ENCODE results near the gene CCNDBP1.

The CCNDBP1 gene

DNA sequence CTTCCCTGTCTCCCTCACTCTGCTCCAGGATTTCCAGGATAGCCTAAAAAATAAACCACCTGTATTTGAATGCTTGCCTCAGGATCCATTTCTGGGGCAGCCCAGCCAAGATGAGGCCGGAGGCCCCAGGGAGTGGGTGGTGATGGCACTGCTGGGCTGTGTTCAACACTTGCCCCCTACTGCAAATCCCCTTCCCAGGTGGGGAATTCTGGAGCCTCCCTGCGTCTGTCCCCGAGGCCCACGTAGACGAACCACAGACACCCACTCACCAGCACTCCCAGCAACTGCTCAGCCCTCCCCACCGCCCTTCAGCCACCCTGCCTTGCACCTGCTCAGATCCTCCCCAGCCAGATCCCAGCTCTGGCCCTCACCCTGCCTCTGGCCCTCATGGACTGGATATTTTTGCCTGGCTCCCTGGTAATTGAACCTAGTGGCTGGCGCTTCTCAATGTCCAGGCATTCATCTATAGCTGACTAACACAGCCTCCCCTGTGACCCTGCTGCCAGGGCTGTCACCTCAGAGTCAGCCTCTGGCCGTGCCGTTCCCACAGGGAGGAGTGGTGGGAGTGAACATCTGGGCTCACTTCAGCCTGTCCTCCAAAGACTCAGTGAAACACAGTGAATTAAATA, 52.8 kb downstream of the CCNDBP1 start:
- DNase-seq: no peak
- no peak overlapping the region for H3K4me3 ChIP-seq (ENCODE audit: low read depth, low read length)
- no peak overlapping the region for H3K27ac ChIP-seq
- H3K36me3 ChIP-seq: no peaks in the 10 kb centered on the region
- TF ChIP-seq, protein P1, sequence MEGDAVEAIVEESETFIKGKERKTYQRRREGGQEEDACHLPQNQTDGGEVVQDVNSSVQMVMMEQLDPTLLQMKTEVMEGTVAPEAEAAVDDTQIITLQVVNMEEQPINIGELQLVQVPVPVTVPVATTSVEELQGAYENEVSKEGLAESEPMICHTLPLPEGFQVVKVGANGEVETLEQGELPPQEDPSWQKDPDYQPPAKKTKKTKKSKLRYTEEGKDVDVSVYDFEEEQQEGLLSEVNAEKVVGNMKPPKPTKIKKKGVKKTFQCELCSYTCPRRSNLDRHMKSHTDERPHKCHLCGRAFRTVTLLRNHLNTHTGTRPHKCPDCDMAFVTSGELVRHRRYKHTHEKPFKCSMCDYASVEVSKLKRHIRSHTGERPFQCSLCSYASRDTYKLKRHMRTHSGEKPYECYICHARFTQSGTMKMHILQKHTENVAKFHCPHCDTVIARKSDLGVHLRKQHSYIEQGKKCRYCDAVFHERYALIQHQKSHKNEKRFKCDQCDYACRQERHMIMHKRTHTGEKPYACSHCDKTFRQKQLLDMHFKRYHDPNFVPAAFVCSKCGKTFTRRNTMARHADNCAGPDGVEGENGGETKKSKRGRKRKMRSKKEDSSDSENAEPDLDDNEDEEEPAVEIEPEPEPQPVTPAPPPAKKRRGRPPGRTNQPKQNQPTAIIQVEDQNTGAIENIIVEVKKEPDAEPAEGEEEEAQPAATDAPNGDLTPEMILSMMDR (IDR thresholded peaks at IDR 0.05; ENCODE audit: low read depth, low read length): no peak
- no peaks in the 10 kb centered on the region for H3K27me3 ChIP-seq (ENCODE audit: insufficient read depth, low read depth, severe bottlenecking)
- H3K9me3 ChIP-seq (ENCODE audit: severe bottlenecking): no peaks in the 10 kb centered on the region

GRCh38 chr15:43238671-43239131, 53.5 kb downstream of the CCNDBP1 start:
- Histone ChIP-seq H3K9me3 (ENCODE audit: severe bottlenecking) (no peaks in the 10 kb centered on the region), H3K27me3 (ENCODE audit: insufficient read depth, low read depth, severe bottlenecking) (no peaks in the 10 kb centered on the region), H3K27ac (no peak overlapping the region), H3K36me3 (no peaks in the 10 kb centered on the region), H3K4me3 (ENCODE audit: low read depth, low read length) (no peak overlapping the region)
- no peak for DNase-seq
- TF ChIP-seq, protein P1 (IDR thresholded peaks at IDR 0.05; ENCODE audit: low read depth, low read length): no peak

DNA sequence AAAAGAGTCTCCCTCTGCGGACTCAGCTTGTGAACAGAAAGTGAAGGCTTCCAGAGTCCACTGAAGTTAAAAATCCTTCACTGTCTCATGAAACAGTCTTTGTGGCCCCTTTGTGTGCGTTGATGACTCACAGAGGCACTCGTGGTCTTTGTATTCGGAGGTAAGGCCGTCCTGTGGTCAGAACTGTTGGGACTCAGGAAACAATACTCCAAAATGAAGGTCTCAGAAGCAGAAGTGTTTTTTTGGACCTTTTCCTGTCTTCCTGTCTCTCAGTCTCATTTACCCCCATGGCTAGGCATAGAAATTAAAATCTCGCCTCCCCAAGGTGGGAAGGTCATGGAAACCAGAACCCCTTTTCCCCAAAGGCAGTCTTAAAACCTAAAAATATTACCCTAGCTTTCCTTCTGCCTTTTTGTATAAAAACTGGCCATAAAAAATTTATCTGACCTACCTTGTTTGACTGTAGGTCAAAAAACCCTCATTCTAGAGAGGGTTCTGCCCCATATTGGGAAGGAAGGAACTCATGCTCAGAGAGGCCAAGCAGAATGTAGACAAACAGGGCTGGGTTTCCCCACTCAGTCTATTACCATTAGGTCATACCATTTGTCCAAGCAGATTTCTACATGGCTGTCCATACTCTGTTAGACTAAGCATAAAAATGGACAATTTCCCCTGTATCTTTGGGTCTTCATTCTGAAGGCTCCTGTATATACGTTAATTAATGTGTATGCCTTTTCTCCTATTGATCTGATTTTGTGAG, 54.7 kb downstream of the CCNDBP1 start:
- Histone ChIP-seq H3K9me3 (ENCODE audit: severe bottlenecking) (no peaks in the 10 kb centered on the region), H3K4me3 (ENCODE audit: low read depth, low read length) (no peak overlapping the region), H3K27me3 (ENCODE audit: insufficient read depth, low read depth, severe bottlenecking) (no peaks in the 10 kb centered on the region), H3K27ac (no peak overlapping the region), H3K36me3 (no peaks in the 10 kb centered on the region)
- TF ChIP-seq, protein P1 (IDR thresholded peaks at IDR 0.05; ENCODE audit: low read depth, low read length): no peak
- no peak for DNase-seq

DNA sequence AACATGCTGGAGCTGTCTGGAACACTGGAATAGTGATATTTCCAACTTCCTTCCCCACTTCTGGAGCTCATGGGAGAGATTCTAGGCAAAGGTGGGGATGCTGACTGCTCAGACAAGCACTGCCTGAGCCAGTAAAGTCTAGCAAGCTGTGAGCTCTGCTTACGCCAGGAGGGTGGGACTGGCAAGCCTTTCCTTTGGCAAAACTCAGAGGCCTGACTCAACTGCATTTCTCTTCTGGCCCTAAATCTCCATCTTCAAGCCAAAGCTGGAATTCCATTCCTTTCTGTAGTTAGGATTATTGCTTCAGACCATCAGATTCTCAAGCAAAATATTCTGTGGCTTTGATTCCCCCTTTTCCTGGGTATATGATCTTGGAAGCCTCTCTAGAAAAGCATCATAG, 55.9 kb downstream of the CCNDBP1 start:
- TF ChIP-seq, protein P1 (IDR thresholded peaks at IDR 0.05; ENCODE audit: low read depth, low read length): no peak
- Histone ChIP-seq H3K27ac (no peak overlapping the region), H3K36me3 (no peaks in the 10 kb centered on the region), H3K9me3 (ENCODE audit: severe bottlenecking) (no peaks in the 10 kb centered on the region), H3K27me3 (ENCODE audit: insufficient read depth, low read depth, severe bottlenecking) (no peaks in the 10 kb centered on the region), H3K4me3 (ENCODE audit: low read depth, low read length) (no peak overlapping the region)
- no peak for DNase-seq

GRCh38 chr15:43242616-43243015, 57.4 kb downstream of the CCNDBP1 start:
- no peak overlapping the region for H3K4me3 ChIP-seq (ENCODE audit: low read depth, low read length)
- H3K27me3 ChIP-seq (ENCODE audit: insufficient read depth, low read depth, severe bottlenecking): no peaks in the 10 kb centered on the region
- H3K27ac ChIP-seq: no peak overlapping the region
- no peaks in the 10 kb centered on the region for H3K36me3 ChIP-seq
- no peaks in the 10 kb centered on the region for H3K9me3 ChIP-seq (ENCODE audit: severe bottlenecking)
- TF ChIP-seq, protein P1 (IDR thresholded peaks at IDR 0.05; ENCODE audit: low read depth, low read length): no peak
- no peak for DNase-seq

Measured in WERI-Rb-1 (cell line).